Astrocyte (in vitro differentiated cells and primary cell): ENCODE data around the gene HAUS3. TPM values are rescaled to one million over a fixed set of nuclear protein-coding genes. Genes with fewer than 3 reads are reported as not detected.

Experiments used
- DNase-seq: peaks from one replicate; pipeline ENCODE4 v3.0.0-alpha.2; 2010; ENCODE audit warnings: low read depth
- FAIRE-seq: peaks from 2 replicates; lab custom pipeline; 2011; peaks lifted over from hg19 to GRCh38; lab: Jason Lieb, UNC
- H2AFZ ChIP-seq: 2 replicates; pipeline ENCODE4 v1.6.0; 2012; ENCODE audit warnings: low read depth, low read length, inconsistent platforms
- H3K27ac ChIP-seq: 2 replicates; pipeline ENCODE4 v1.5.1; 2011; ENCODE audit warnings: low read depth, low read length, inconsistent platforms
- H3K27me3 ChIP-seq: 2 replicates; pipeline ENCODE4 v1.6.0; 2011; ENCODE audit warnings: low read length, inconsistent platforms; ENCODE audit not compliant: insufficient read depth
- H3K36me3 ChIP-seq: 2 replicates; pipeline ENCODE4 v1.5.1; 2011; ENCODE audit warnings: low read length, inconsistent platforms; ENCODE audit not compliant: insufficient read depth
- H3K4me1 ChIP-seq: 2 replicates; pipeline ENCODE4 v1.5.1; 2011; ENCODE audit warnings: low read length, inconsistent platforms; ENCODE audit not compliant: insufficient read depth
- H3K4me2 ChIP-seq: 2 replicates; pipeline ENCODE4 v1.6.0; 2012; ENCODE audit warnings: low read length, inconsistent platforms
- H3K4me3 ChIP-seq: 2 replicates; pipeline ENCODE4 v1.5.1; 2011; ENCODE audit warnings: low read depth, mild to moderate bottlenecking, low read length, inconsistent platforms; ENCODE audit not compliant: insufficient read depth
- H3K79me2 ChIP-seq: 2 replicates; pipeline ENCODE4 v1.6.0; 2012; ENCODE audit warnings: mild to moderate bottlenecking, low read length, inconsistent platforms; ENCODE audit not compliant: insufficient read depth
- H3K9ac ChIP-seq: 2 replicates; pipeline ENCODE4 v1.6.0; 2012; ENCODE audit warnings: mild to moderate bottlenecking, low read length, inconsistent platforms
- H3K9me3 ChIP-seq: 2 replicates; pipeline ENCODE4 v1.5.1; 2012; ENCODE audit warnings: low read depth, mild to moderate bottlenecking, low read length, inconsistent platforms; ENCODE audit not compliant: insufficient read depth
- H4K20me1 ChIP-seq: 2 replicates; pipeline ENCODE4 v1.6.0; 2012; ENCODE audit warnings: low read length, inconsistent platforms; ENCODE audit not compliant: insufficient read depth
- H3K27ac Mint-ChIP-seq: one replicate; pipeline ENCODE4 v1.8.0; 2021; ENCODE audit warnings: mild to moderate bottlenecking, mixed read lengths; ENCODE audit not compliant: unreplicated experiment
- H3K27me3 Mint-ChIP-seq: one replicate; pipeline ENCODE4 v1.8.0; 2021; ENCODE audit warnings: low read depth, mixed read lengths; ENCODE audit not compliant: unreplicated experiment
- H3K36me3 Mint-ChIP-seq: one replicate; pipeline ENCODE4 v1.8.0; 2021; ENCODE audit warnings: low read depth, mixed read lengths; ENCODE audit not compliant: unreplicated experiment
- H3K4me1 Mint-ChIP-seq: one replicate; pipeline ENCODE4 v1.8.0; 2021; ENCODE audit warnings: low read depth, mixed read lengths; ENCODE audit not compliant: unreplicated experiment
- H3K4me3 Mint-ChIP-seq: one replicate; pipeline ENCODE4 v1.8.0; 2021; ENCODE audit warnings: mild to moderate bottlenecking, moderate library complexity, mixed read lengths; ENCODE audit not compliant: unreplicated experiment
- H3K9me3 Mint-ChIP-seq: one replicate; pipeline ENCODE4 v1.8.0; 2021; ENCODE audit warnings: mild to moderate bottlenecking, mixed read lengths; ENCODE audit not compliant: unreplicated experiment
- CTCF ChIP-seq: IDR thresholded peaks from 2 replicates; pipeline ENCODE4 v1.5.1; 2011; ENCODE audit warnings: low read depth, mild to moderate bottlenecking, inconsistent platforms, low read length, moderate library complexity; ENCODE audit not compliant: insufficient read depth
- EZH2 ChIP-seq: IDR thresholded peaks from 2 replicates; pipeline ENCODE4 v1.6.1; 2012; ENCODE audit warnings: mild to moderate bottlenecking, low read length, inconsistent platforms; ENCODE audit not compliant: insufficient read depth
- total RNA-seq: library from RNA; stranded (reverse); gene quantifications from 2 replicates; pipeline ENCODE4 v1.2.1, GENCODE V29; 2021

The HAUS3 gene
- total RNA-seq, 1 donor from 2014 or later = 10.7 TPM

DNA sequence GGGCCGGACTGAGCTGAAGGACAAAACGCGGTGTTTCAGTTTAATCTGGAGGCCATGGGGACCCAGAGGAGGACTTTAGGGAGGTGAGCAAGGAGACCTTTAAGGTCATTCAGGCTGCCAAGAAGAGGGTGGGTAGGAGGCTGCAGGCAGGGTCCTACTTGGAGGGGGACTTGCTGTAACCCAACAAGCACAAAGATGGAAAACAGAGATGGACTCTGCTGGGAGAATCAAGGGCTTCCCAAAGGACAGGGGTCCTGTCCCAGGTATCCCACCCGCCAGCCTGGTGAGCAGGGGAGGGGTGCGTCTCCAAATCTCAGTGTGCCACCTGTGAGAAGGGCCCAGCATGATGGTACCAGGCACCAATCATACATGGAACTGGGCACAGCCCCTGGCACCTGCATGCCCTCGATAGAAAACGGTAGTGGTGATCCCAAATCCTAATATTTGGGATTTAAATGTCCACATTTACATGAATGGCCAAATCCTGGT lies 3.9 kb upstream of the HAUS3 start:
- H3K36me3 ChIP-seq = no peaks in the 10 kb centered on the region
- no peaks in the 10 kb centered on the region for H3K27me3 ChIP-seq
- H3K4me1 Mint-ChIP-seq = peaks cover 7% of the 10 kb centered on the region
- H3K36me3 Mint-ChIP-seq = peaks cover 4% of the 10 kb centered on the region
- H3K9me3 ChIP-seq = no peaks in the 10 kb centered on the region
- no peaks in the 10 kb centered on the region for H3K9me3 Mint-ChIP-seq
- H4K20me1 ChIP-seq = peaks cover 32% of the 10 kb centered on the region
- peaks cover 4% of the 10 kb centered on the region for H3K4me1 ChIP-seq
- FAIRE-seq (no peak), DNase-seq (no peak)
- no peak overlapping the region for H3K27ac Mint-ChIP-seq
- H2AFZ ChIP-seq = no peak overlapping the region
- no peak overlapping the region for H3K4me3 Mint-ChIP-seq
- TF ChIP-seq CTCF (no peak), EZH2 (no peak)
- H3K4me2 ChIP-seq = no peak overlapping the region
- no peak overlapping the region for H3K27ac ChIP-seq
- peaks cover 10% of the 10 kb centered on the region for H3K79me2 ChIP-seq
- no peak overlapping the region for H3K9ac ChIP-seq
- H3K4me3 ChIP-seq = no peak overlapping the region
- H3K27me3 Mint-ChIP-seq = no peaks in the 10 kb centered on the region

DNA sequence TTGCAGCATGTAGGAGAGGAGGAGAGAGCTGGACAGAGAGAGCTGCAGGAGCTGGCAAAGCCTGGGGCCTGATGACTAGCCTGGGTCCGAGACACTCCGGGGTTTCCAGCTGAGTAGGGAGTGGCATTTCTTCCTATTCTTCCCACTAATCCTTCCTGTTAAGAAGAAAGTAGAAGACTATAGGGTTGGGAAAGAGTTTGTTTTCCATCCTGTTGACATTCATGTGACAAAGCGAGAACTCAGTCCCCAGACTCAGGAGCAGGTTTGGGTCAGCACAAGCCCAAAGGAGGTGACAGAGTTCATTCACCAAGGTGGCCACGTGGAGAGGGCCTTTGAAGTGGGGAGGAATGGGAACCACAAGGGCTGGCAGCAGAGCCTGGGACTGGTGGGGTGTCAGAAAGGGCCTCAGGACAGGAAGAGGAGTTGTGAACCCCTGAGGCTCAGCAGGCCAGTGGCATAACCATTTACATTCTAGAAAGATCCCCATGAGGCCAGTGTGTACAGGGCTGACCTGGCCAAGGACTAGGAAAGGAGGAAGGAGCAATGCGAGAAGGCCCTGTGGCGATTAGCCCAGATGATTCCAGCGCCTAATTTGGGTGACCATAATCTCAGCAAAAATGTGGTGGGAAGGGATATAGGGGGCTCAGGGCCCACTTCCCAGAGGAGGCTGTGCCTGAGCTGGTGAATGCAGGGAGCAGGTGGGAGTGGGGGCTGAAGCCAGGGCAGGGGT lies 3.3 kb upstream of the HAUS3 start:
- Mint-ChIP-seq H3K4me3 (no peak overlapping the region), H3K27ac (no peak overlapping the region)
- DNase-seq = no peak

More for the DNA sequence above, 3.3 kb upstream of the HAUS3 start:
- Histone ChIP-seq H3K27me3 (no peaks in the 10 kb centered on the region), H3K9ac (no peak overlapping the region), H3K9me3 (no peaks in the 10 kb centered on the region), H3K79me2 (peaks cover 16% of the 10 kb centered on the region), H4K20me1 (peaks cover 32% of the 10 kb centered on the region), H3K36me3 (no peaks in the 10 kb centered on the region), H3K4me1 (peaks cover 11% of the 10 kb centered on the region), H2AFZ (no peak overlapping the region), H3K4me3 (no peak overlapping the region), H3K4me2 (no peak overlapping the region), H3K27ac (no peak overlapping the region)
- H3K9me3 Mint-ChIP-seq = no peaks in the 10 kb centered on the region
- no peak for TF ChIP-seq CTCF
- no peak for TF ChIP-seq EZH2
- no peak for FAIRE-seq
- H3K4me1 Mint-ChIP-seq = peaks cover 10% of the 10 kb centered on the region
- no peaks in the 10 kb centered on the region for H3K27me3 Mint-ChIP-seq
- H3K36me3 Mint-ChIP-seq = peaks cover 4% of the 10 kb centered on the region
